ENCODE measurements around the gene HS6ST1. TPM values are rescaled to one million over a fixed set of nuclear protein-coding genes. Genes with fewer than 3 reads are reported as not detected.

Gene HS6ST1
- total RNA-seq, 1 donor from 2014 or later, result 23.3 TPM

GRCh38 chr2:128332091-128332634 is 13.5 kb upstream of the HS6ST1 start:
- H3K9me3 Mint-ChIP-seq (ENCODE audit: unreplicated experiment), result no peaks in the 10 kb centered on the region
- no peaks in the 10 kb centered on the region for H3K27me3 Mint-ChIP-seq (ENCODE audit: unreplicated experiment)
- TF ChIP-seq, protein P1, sequence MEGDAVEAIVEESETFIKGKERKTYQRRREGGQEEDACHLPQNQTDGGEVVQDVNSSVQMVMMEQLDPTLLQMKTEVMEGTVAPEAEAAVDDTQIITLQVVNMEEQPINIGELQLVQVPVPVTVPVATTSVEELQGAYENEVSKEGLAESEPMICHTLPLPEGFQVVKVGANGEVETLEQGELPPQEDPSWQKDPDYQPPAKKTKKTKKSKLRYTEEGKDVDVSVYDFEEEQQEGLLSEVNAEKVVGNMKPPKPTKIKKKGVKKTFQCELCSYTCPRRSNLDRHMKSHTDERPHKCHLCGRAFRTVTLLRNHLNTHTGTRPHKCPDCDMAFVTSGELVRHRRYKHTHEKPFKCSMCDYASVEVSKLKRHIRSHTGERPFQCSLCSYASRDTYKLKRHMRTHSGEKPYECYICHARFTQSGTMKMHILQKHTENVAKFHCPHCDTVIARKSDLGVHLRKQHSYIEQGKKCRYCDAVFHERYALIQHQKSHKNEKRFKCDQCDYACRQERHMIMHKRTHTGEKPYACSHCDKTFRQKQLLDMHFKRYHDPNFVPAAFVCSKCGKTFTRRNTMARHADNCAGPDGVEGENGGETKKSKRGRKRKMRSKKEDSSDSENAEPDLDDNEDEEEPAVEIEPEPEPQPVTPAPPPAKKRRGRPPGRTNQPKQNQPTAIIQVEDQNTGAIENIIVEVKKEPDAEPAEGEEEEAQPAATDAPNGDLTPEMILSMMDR (IDR thresholded peaks at IDR 0.05; ENCODE audit: unreplicated experiment), result no peak
- H3K36me3 Mint-ChIP-seq (ENCODE audit: low read depth, unreplicated experiment), result no peaks in the 10 kb centered on the region
- H3K4me1 Mint-ChIP-seq (ENCODE audit: unreplicated experiment), result no peaks in the 10 kb centered on the region
- no peak for DNase-seq (ENCODE audit: low spot score)
- H3K4me3 Mint-ChIP-seq (ENCODE audit: unreplicated experiment), result no peak overlapping the region
- H3K27ac Mint-ChIP-seq (ENCODE audit: unreplicated experiment), result no peak overlapping the region

DNA sequence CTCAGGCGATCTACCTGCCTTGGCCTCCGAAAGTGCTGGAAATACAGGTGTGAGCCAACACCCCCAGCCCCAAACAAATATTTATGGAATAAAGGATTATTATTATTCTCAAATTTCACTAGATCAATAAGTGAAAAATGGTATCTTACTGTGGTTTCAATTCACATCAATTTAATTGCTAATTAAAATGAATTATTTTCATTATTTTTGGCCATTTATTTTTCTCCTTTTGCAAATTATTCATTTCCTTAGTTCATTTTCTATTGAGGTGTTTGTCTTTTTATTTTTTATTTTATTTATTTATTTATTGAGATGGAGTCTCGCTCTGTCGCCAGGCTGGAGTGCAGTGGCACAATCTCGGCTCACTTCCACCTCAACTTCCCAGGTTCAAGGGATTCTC is 11.9 kb upstream of the HS6ST1 start:
- TF ChIP-seq, protein P1 (IDR thresholded peaks at IDR 0.05; ENCODE audit: unreplicated experiment), result no peak
- Mint-ChIP-seq H3K27ac (ENCODE audit: unreplicated experiment) (no peak overlapping the region), H3K9me3 (ENCODE audit: unreplicated experiment) (no peaks in the 10 kb centered on the region), H3K27me3 (ENCODE audit: unreplicated experiment) (peaks cover 2% of the 10 kb centered on the region), H3K4me3 (ENCODE audit: unreplicated experiment) (no peak overlapping the region), H3K4me1 (ENCODE audit: unreplicated experiment) (no peaks in the 10 kb centered on the region), H3K36me3 (ENCODE audit: low read depth, unreplicated experiment) (no peaks in the 10 kb centered on the region)
- DNase-seq (ENCODE audit: low spot score), result no peak

- TF ChIP-seq, protein P1 (IDR thresholded peaks at IDR 0.05; ENCODE audit: unreplicated experiment), result no peak
- DNase-seq (ENCODE audit: low spot score), result no peak
These were observed 10.9 kb upstream of the HS6ST1 start for GRCh38 chr2:128329607-128330006.

GRCh38 chr2:128327180-128327964 is 8.7 kb upstream of the HS6ST1 start:
- Mint-ChIP-seq H3K4me3 (ENCODE audit: unreplicated experiment) (no peak overlapping the region), H3K36me3 (ENCODE audit: low read depth, unreplicated experiment) (no peaks in the 10 kb centered on the region), H3K4me1 (ENCODE audit: unreplicated experiment) (peaks cover 2% of the 10 kb centered on the region), H3K27me3 (ENCODE audit: unreplicated experiment) (peaks cover 6% of the 10 kb centered on the region), H3K27ac (ENCODE audit: unreplicated experiment) (no peak overlapping the region), H3K9me3 (ENCODE audit: unreplicated experiment) (no peaks in the 10 kb centered on the region)
- TF ChIP-seq, protein P1 (IDR thresholded peaks at IDR 0.05; ENCODE audit: unreplicated experiment), result no peak
- no peak for DNase-seq (ENCODE audit: low spot score)

More at GRCh38 chr2:128329607-128330006, 10.9 kb upstream of the HS6ST1 start:
- H3K4me1 Mint-ChIP-seq (ENCODE audit: unreplicated experiment), result peaks cover 2% of the 10 kb centered on the region
- H3K4me3 Mint-ChIP-seq (ENCODE audit: unreplicated experiment), result no peak overlapping the region
- no peak overlapping the region for H3K27ac Mint-ChIP-seq (ENCODE audit: unreplicated experiment)
- peaks cover 4% of the 10 kb centered on the region for H3K27me3 Mint-ChIP-seq (ENCODE audit: unreplicated experiment)
- no peaks in the 10 kb centered on the region for H3K9me3 Mint-ChIP-seq (ENCODE audit: unreplicated experiment)
- no peaks in the 10 kb centered on the region for H3K36me3 Mint-ChIP-seq (ENCODE audit: low read depth, unreplicated experiment)

DNA sequence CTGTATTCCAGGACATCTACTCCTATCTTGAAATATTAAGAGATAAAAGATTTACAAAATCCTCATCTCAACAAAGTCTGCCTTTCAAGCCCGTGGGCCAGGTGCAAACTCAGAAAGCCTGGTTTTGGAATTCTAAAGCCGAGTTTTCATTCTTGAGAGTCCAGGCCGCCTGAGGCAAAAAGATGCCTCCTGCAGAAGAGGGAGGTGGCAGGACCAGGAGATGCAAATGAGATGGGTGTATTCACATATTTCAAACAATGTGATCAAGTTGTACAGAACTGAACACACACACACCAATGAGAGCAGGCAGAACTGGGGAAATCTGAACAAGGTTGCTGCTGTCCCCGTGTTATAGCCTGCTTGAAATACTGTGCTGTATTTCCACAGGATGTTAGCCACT is 7.7 kb upstream of the HS6ST1 start:
- Mint-ChIP-seq H3K36me3 (ENCODE audit: low read depth, unreplicated experiment) (no peaks in the 10 kb centered on the region), H3K4me1 (ENCODE audit: unreplicated experiment) (peaks cover 2% of the 10 kb centered on the region), H3K4me3 (ENCODE audit: unreplicated experiment) (no peak overlapping the region), H3K27ac (ENCODE audit: unreplicated experiment) (no peak overlapping the region), H3K9me3 (ENCODE audit: unreplicated experiment) (no peaks in the 10 kb centered on the region), H3K27me3 (ENCODE audit: unreplicated experiment) (peaks cover 9% of the 10 kb centered on the region)
- no peak for DNase-seq (ENCODE audit: low spot score)
- TF ChIP-seq, protein P1 (IDR thresholded peaks at IDR 0.05; ENCODE audit: unreplicated experiment), result no peak
